Kidney glomerular epithelial cell (primary cell): Measurements from ENCODE around the gene SCMH1.
"Not testable (repeated sequence)": the region's sequence is repeated elsewhere in the genome, so short reads cannot be mapped to it uniquely, and the experiment has no call there.

Experiments used
- DNase-seq: peaks from one replicate; lab custom pipeline; 2025; lab: John Stamatoyannopoulos, UW

Gene SCMH1

DNA sequence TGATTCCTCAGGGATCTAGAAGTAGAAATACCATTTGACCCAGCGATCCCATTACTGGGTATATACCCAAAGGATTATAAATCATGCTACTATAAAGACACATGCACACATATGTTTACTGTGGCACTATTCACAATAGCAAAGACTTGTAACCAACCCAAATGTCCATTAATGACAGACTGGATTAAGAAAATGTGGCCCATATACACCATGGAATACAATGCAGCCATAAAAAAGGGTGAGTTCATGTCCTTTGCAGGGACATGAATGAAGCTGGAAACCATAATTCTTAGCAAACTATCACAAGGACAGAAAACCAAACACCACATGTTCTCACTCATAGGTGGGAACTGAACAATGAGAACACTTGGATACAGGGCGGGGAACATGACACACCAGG lies 30.5 kb downstream of the SCMH1 start:
- DNase-seq, result not testable (repeated sequence)

DNA sequence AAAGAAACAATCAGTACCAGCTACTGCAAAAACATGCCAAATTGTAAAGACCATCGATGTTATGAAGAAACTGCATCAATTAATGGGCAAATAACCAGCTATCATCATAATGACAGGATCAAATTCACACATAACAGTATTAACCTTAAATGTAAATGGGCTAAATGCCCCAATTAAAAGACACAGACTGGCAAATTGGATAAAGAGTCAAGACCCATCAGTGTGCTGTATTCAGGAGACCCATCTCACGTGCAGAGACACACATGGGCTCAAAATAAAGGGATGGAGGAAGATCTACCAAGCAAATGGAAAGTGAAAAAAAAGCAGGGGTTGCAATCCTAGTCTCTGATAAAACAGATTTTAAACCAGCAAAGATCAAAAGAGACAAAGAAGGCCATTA lies 35.1 kb downstream of the SCMH1 start:
- not testable (repeated sequence) for DNase-seq

DNA sequence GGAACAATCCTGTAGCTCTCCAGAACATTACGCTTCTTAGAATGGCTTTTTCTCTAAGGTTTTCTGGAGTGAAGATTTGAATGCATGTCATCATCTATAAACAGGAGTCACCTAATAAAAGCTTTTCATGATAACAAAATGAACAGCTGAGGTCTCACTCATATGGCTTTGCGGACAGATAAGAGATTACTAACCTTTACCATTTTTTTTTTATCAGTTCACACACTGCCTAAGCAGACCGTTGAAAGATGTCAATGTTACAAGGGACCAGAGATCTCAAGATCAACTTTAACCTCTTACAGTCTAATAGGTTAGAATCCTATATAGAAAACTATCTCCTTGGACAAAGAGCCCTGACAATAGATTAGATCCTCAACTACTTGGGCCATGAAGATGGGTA lies 41.4 kb downstream of the SCMH1 start:
- no peak for DNase-seq

DNA sequence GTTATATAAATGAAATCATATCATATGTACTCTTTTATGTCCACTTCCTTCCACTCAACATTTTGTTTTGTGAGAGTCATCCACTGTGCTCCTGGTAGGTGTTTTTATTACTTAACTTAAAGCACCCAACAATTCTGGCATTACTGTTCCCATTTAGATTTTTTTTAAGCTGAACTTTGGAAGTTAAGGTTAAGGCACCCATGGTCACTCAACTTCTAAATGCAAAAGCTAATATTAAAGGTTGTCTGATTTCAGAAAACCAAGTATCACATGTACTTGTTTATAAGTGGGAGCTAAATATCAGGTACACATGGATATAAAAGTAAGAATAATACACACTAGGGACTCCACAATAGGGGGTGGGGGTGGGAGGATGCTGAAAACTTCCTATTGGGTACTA lies 42.7 kb downstream of the SCMH1 start:
- DNase-seq, result no peak

DNA sequence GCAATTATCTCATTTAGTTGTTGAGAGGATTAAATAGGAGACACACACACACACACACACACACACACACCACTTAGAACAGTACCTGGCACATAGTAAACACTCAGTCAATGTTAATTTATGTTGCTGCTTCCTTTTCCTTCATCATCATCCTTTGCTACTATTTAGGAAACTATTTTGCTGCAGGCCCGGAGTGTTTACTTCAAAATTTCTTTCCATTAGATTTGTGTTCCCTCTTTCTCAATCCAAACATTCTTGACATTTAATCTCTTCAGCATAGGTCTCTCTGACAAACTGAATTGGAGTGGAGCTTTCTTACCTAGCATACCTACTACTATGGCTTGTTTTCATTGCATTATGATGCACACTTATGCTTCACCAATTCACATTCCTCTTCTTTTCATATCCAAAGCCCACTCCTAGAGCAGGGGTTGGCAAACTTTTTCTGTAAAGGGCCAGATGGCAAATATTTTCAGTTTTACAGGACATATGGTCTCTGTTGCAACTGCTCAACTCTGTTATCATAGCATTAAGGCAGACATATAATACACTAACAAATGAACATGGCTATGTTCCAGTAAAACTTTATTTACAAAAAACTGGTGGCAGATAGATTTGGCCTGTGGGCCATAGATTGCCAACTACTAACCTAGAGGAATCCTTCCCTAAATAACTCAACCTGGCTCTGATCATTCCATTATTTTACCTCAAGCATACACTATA lies 49.5 kb downstream of the SCMH1 start:
- DNase-seq, result no peak

DNA sequence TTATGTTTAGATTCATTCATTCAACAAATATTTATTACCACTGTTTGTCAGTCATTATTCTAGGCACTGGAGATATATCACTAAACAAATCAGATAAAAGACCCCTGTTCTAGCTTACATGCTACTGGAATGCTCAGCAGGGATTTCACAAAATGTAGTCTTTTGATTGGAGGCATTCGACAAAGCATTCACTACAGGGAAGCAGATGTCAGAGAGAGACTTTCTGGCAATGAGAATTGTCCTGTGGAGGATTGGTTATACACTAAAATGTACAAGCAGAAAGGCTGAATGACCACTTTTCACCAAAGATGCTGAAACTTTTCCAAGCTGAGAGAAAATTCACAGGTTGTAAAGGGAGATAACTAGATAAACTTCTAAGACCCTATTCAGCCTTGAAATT lies 57.7 kb downstream of the SCMH1 start:
- DNase-seq, result no peak

DNA sequence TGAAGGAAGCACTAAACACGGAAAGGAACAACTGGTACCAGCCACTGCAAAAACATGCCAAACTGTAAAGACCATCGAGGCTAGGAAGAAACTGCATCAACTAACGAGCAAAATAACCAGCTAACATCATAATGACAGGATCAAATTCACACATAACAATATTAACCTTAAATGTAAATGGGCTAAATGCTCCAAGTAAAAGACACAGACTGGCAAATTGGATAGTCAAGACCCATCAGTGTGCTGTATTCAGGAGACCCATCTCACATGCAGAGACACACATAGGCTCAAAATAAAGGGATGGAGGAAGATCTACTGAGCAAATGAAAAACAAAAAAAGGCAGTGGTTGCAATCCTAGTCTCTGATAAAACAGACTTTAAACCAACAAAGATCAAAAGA lies 63.9 kb downstream of the SCMH1 start:
- not testable (repeated sequence) for DNase-seq

DNA sequence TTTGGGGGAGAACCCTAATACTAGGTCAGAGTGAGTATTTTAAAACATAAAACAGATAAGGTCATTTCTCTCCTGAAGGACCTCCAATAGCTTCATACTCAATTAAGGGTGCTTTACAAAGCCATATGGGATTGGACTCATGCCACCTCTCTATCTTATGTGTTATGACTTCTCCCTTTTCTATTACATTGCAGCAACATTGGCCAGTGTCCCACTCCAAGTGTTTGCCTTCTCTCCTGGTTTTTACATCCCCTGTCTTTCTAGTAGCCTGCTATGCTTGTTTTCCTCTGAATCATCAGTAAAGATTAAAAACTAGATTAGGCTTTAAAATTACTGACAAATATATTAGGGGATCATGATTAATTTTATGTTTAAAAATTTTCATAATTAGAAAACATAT lies 66.6 kb downstream of the SCMH1 start:
- DNase-seq, result no peak

DNA sequence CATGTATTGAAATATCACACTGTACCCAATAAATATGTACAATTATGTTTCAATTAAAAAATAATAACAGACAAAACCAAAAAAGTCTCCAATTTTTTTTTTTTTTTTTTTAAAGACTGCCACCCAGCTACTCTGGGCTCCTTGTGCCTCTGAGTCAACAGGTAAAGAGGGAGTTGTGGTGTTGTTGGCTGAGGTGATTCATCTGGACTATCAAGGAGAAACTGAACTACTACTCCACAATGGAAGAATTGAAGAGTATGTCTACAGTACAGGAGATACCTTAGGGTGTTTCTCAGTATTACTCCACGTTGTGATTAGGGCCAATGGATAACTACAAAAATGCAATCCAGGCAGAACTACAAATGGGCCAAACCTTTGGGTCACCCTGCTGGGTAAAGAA lies 67.9 kb downstream of the SCMH1 start:
- DNase-seq, result peak; percentile 24

DNA sequence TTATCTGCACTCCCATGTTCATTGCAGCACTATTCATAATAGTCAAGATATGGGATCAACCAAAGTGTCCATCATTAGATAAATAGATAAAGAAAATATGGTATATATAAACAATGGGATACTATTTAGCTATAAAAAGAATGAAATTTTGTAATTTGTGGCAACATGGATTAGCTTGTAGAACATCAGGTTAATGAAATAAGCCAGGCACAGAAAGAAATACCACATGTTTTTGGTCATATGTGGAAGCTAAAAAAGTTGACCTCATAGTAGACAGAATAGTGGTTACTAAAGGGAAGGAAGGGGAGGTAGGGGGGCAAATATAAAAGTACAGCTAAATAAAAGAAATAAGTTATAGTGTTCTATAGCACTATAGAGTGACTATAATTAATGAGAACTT lies 68.5 kb downstream of the SCMH1 start:
- no peak for DNase-seq

DNA sequence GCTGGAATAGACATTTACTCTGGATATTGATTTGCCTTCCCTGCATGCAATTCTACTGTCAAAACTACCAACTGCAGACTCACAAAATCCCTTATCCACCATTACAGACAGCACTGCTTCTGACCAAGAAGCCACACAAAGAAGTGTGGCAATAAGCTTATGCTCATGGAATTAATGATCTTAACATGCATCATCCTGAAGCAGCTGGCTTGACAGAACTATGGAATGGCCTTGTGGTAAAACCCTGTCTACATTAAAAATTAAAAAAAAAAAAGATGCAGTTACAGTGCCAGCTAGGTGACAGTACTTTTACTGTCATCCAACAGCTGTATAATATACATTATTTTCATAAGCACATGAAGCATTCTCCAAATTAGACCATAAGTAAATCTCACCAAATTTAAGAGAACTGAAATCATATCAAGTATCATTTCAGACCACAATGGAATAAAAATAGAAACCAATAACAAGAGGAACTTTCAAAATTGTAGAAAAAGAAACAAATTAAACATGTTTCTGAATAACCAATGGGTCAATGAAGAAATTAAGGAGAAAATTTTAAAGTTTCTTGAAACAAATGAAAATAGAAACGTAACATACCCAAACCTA lies 70.7 kb downstream of the SCMH1 start:
- DNase-seq, result no peak

DNA sequence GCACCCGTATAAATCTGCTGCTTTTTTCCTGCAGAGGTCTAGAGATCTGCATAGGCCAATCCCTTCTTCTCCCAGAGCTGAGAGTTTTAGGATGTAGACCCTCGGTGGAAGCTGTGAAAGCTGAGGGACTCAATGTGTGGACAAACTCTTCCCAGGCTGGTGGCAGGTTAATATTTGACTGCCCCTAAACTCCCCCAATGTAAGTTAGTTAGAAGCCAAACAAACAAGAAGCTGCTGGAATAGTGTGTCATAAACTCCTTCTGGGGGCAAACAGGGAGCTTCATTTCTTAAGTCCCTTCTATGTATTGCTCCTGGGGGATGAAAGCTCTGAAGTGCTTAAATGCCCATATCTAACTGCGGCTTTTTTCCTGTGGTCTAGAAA lies 72.3 kb downstream of the SCMH1 start:
- DNase-seq, result no peak

DNA sequence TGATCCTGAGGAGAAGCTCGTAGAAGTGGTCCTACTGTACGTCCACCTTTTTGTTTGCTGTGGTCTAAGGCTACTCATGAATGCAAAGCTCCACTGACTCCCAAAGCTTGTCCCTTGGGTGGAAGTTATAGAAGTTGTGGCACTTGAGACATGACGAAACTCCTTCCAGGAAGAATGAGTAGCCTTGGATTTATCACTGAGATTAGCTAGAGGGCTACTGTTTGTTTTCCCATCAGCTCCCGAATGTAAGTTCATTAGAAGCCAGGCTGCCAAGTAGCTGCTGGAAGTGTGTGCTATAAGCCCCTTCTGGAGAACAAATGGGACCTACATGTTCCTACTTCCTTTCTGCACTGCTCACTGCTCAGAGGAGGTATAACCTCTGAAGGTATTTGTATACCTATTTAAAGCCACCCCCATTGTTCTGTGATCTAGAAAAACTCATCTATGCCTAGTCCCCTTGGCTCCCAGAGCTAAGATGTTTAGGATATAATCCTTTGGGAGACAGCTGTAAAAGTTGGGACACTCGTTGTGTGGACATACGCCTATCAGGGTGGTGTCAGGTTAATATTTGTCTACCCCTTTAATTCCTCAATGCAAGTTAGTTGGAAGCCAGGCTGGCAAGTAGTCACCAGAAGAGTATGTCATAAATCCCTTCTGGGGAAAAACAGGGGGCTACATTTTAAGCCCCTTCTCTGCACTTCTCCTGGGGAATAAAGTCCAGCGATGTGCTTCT lies 72.9 kb downstream of the SCMH1 start:
- no peak for DNase-seq

DNA sequence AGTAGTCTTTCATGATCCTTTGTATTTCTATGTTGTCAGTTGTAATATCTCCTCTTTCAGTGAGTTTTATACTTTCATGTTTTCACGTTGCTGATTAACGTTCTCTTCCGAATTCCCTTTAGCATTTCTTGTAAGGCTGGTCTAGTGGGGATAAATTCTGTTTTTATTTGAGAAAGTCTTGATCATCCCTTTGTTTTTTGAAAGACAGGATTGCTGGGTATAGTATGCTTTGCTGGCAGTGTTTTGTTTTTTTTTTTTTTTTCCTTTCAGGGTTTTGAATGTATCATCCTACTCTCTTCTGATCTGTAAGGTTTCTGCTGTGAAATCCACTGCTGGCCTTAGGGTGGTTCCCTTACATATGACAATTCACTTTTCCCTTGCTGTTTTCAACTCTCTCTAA lies 74.4 kb downstream of the SCMH1 start:
- DNase-seq, result no peak

DNA sequence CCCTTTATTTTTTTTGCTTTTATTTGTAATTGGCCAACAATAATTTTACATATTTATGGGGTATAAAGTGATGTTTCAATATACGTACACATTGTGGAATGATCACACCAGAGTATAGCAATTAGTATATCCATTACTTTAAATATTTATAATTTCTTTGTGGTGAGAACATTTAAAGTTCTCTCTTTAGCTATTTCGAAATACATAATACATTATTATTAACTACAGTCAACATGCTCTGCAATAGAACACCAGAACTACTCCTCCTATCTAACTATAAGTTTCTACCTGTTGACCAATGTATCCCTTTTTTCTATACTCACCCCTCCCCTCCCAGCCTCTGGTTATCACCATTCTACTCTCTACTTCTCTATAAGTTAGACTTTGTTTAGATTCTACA lies 77.4 kb downstream of the SCMH1 start:
- DNase-seq, result no peak

DNA sequence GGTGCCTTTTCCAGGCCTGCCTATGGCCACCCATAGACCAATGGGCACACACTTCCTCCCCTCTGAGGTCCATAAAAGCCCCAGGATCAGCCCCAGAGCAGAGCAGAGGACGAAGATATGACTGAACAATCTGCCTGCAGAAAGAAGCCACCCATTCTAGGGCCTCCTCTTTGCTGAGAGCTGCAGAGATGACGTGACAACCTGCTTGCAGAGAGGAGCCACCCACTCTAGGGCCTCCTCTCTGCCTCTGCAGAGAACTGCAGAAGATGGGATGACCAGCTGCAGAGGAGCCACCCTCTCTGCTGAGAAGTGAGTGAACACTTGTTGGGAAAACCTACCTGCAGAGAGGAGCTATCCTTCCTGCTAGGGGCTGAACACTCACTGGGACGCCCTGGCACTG lies 79.7 kb downstream of the SCMH1 start:
- no peak for DNase-seq

DNA sequence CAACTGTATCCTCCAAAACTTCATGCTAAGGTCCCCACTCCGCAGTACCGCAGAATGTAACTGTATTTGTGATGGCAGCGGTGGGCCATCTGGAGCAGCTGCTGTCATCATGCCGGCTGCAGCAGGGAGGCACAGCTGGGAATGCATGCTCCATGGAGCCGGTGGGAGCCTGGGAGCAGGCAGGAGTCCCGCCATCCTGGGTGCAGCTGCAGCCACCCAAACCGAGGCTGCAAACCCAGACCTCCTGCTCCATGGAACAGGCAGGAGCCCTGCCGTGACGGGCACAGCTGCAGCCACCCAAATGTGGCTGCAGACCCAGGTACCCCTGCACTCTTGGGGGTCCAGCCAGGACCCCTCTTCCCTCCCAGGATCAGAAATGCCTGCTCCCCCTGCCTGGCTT lies 80.3 kb downstream of the SCMH1 start:
- no peak for DNase-seq

DNA sequence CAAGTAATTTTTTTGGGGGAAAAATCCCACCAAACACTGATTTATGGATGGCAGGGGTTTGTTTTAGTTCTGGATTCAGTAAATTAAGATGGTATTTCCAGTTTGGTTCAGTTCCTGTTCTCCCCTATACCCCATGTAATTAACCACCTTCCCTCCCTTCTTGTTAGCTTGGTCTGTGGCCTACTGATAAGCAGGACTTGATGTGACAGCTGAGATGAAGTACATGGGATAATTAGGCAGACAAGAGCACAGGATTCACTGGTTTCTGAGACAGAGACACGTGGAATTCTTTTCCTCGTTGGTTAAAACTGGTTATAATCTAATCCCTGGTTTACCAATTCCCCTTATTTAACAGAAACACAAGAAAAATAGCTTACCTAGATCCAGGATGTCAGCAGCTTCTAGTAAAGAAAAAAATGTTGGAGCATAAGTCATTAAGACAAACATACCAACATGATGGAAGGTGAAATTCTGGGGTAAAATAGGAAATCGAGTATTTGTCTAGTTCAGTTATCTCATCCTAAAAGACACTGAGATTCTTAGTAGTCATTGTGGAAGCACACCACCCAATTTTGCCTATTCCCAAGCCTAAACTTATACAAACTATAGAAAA lies 81.5 kb downstream of the SCMH1 start:
- DNase-seq, result no peak

DNA sequence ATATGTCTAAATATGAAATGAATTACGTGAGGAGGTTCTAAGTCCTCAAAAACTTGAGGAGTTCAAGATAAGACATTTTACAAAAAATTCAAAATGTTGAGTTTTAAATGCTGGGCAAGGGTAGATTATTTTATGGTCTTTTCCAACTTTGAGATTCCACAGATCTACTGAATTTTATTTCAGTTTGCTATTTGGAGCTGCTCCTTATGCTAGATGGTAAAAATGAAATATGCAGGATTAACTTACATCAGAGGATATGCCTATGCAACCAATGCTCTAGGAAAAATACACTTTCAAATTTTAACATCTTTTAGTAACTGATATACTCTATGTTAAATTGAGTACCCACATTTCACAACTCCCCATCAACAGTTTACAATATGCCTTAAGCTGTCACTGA lies 83.1 kb downstream of the SCMH1 start:
- no peak for DNase-seq

DNA sequence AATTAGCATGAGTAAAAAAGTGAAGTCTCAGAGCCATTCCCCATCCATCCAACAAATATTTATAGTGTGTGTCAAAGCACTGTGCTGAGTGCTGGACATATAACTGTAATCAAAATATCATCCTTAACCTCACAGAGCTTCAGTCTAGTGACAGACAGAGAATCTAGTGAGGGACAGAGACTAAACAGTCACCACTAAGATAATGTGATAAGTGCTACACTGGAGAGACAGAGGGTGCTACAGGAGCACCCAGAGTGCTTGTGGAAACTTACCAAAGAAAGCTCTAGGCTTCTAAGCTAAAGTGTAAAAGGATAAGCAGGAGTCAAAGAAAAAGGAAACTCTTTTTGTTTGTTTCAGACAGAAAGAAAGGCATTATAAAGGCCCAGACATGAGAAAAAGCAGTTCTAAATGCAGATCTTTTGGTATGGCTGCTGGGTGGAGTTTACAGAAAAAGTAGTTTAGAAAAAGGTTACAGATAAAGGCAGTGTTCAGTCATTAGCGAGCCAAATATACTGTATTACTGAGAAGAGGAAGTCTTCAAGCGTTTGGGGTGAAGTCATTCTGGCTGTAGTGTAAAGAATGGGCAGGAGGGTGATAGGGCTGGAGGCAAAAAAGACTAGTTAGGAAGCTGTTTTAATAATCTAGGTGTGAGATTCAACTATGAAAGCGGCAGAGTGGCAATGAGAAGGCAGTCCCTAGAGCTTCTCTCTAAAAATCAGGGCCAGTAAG lies 83.8 kb downstream of the SCMH1 start:
- no peak for DNase-seq

DNA sequence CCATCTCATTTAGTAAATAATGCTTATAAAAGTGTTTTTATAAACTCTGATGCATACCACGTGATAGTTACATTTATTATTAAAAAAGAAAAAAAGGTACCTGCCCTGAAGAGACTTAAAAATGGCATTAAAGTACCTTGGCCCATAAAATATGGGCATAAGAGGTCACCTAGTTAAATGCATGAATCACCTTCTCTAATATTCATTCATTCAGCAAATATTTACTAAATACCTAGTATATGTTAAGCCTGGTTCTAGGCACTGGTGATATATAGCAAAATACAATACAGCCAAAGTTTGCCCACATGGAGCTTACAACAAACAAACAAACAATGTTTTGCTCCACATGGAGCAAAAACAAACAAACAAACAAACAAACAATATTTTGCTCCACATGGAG lies 87.0 kb downstream of the SCMH1 start:
- no peak for DNase-seq

DNA sequence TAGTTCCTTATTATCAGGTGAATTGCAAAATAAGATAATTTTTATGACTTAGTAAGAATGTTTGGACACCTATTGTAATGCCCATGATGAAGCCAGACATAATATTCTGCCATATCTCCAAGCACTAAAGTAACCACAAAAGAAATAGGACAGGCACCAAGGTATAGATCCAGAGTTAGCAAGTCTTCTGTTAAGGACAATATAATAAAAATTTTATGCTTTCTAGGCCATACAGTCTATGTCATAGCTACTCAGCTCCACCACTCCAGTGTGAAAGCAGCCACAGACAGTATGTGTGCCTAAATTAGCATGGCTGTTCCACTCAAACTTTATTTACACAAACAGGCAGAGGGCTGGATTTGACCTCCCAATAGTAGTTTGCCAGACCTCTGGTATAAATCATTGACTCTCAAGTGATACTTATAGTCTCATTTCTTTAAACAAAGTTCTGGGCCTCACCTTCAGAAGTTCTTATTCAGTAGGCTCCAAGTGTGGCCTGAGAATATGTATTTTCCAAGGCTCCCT lies 88.3 kb downstream of the SCMH1 start:
- DNase-seq, result no peak
